Measurements from ENCODE around the gene FUZ.

The FUZ gene

DNA sequence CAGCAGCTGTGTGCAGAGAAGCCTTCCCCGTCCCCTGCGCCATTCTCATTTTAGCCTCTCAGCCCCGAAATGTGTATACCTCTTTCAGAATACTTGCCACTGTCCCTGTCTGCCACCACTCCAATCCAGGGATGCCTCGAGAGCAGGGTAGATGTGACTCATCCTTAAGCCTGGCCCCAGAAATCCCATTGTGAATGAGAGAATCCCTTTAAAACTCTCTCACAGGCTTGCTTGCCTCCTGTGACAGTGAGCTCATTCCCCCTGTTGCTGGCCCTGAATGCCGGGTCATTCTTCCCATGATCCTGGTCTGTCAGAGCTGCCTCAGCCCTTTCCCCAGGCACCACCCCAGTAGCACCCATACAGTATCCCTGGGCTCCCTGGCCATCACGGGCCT lies 36.7 kb downstream of the FUZ start:
- DNase-seq: no peak

DNA sequence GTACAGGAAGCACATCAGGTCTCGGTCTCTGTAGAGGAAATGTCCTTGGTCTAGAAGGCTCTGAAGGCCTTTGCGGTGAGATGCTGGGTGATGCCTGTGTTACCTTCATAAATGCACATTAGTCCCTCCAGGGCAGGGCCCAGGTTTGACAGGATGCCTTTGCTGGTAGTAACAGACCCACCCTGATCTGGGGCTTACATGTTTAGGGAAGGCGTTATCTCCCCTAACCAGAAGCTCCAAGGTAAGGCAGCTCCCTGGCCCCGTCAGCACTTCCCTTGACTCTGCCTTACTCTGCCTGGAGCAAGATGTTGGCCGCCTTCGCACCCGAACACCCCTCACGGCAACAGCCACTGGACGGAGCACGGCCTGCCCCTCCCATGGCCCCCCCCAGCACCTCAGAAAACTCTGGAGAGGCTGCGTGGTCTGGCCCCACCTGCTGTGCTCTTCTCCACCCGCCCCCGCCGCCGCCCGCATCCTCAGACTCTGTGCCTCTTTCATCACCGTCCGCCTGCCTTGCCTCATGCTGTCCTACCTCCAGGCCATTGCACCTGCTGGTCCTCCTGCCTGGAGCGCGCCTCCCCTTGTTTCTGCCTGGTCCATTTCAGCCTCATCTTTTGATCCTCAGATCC lies 37.2 kb downstream of the FUZ start:
- no peak for DNase-seq

DNA sequence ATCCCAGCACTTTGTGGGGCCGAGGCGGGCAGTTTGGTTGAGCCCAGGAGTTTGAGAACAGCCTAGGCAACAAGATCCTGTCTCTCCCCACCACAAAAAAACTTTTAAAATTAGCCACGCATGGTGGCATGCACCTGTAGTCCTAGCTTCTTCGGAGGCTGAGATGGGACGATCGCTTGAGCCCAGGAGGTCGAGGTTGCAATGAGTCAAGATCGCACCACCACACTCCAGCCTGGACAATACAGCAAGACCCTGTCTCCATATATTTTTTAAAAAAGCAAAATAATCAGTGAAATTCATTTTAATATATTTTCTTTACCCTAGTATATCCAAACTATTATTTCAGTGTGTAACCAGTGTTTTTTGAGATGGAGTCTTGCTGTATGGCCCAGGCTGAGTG lies 38.1 kb downstream of the FUZ start:
- no peak for DNase-seq

DNA sequence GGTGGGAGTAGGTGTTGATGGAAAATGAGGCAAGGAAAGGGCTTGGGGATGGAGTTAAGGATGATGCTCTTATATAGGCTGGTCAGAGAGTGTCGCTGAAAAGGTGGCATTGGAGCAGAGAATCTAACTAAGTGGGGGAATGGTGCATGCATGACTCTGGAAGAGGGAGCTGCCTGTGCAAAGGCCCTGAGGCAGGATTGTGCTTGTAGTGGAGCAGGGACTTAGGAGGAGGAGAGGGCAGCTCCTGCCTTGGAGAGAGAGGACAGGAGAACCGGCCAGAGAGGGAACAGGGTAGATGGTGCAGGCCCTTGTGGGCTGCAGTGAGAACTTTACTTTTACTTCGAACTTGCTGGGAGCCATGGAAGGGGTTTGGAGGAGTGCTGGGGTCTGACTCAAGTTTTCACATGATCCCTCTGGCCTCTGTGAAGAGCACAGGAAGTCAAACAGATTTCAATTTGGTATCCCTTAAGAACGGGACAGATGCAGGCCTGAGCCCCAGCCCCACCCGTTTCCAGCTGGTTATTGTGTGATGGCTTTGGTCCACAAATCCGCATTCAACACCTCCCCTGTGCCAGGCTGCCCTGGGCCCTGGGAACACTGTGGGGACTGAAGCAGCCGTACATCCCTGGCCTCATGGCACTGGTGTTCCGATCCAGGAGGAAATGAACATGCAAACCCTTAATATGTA lies 39.3 kb downstream of the FUZ start:
- DNase-seq: no peak

DNA sequence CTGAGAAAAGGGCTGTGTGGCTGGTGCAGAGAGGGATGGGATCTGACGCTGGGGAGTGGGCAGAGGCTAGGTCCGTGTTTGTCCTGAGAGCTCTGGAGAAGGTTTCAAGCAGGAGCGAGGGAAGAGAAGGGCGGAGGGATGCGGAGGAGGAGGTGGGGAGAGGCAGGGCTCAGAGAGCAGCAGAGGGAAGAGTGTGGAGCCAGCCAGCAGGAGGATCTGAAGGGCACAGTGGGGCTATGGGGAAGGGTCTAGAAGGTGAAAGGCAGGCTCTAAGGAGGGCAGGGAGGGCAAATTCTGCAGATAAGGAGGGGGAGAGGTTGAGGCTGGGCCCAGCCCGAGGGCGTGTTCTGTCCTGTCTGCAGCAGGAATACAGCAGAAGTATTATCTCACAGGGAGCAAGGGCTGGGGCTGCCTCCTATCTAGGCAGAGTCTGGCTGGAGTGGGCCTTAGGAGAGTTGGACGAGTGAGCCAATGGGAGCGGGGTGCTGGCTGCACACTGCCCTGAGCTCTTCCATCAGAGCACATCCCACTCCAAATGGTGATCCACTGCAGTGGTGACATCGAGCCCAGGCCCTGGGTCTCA lies 40.2 kb downstream of the FUZ start:
- DNase-seq: no peak

DNA sequence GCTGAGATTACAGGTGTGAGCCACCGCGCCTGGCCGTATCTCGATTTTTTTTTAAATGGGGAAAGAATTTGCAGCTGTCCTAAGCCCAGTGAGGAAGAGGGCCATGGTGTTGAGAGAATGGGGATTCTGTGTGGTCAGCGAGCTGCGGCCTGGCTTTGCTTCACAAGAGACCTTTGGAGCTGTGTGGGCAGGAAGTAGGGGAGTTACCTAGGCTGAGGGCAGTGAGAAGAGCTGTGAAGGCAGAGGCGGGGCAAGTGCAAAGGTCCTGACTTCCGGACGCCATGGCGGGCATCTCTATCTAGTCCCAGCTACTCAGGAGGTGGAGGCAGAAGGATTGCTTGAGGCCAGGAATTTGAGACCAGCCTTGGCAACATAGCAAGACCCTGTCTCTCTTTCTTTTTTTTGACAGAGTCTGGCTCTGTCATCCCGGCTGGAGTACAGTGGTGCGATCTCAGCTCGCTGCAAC lies 41.4 kb downstream of the FUZ start:
- no peak for DNase-seq

DNA sequence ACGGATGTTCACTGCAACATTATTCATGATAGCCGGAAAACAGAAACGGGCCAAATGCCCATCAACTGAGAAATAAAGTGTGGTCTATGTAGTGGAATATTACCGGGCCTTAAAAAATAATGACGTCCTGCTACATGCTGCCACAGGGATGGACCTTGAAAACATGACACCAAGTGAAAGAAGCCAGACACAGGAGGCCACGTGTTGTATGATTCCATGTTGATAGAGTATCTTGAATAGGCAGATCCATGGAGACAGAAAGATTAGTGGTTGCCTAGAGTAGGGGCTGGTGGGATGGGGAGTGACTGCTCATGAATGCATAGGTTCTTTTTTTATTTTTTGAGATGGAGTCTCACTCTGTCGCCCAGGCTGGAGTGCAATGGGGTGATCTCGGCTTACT lies 42.6 kb downstream of the FUZ start:
- DNase-seq: no peak

DNA sequence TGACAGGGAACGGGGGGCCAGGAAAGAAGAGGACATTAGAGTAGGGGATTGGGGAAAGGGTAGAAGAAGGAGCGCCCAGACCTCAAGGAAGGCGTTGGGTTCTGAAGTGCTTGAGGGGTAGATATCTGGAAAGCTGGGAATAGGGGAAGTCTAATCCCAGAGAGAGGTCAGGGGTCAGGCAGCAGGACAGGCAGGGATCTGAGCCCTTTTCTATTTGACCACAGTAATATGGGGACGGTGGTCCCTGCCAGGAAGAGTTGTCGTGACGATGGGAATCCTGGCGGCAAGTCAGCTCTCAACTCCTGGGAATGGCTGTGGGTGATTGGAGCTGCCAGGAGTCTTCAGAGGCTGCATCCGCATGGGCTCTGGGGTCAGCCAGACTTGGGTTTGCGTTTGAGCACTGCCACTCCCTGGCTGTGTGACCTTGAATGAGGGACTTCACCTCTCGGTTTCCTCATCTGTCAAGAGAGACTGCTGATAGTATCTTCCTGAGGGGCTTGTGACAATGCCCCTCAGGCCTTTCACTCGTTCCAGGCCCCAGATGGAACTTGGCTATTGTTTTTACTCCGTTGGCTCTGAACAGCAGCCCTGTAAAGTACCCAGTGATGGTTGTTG lies 45.0 kb downstream of the FUZ start:
- DNase-seq: no peak

DNA sequence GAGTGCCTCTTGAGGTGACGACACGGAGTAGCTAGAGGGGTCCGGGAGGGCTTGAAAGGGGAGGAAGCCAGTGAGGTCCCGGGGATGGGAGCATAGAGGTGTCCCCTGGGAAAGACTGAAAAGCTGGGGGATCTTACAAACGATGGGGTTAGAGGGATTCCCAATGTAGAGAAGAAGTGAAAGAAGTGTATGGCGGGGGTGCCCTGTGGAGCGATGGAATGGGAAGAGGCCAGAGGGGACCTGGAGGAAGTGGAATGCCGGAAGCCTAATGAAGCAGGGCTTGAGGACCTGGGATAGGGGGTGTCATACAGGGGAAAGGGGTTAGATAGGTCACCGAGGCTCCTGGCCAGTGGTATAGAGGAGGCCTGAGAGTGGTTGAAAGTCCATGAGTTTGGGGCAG lies 45.7 kb downstream of the FUZ start:
- DNase-seq: peak in 1 of 3 experiments; percentile 20

DNA sequence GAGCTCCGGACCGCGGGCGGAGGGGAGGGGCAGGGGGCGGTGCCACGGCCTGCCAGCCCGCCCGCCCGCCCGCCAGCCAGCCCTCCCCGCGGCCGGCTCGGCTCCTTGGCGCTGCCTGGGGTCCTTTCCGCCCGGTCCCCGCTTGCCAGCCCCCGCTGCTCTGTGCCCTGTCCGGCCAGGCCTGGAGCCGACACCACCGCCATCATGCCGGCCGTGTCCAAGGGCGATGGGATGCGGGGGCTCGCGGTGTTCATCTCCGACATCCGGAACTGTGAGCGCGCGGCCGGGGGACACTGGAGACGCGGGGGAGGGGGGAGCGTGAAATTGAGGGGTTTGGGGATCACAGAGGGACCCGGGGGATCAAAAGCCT lies 46.2 kb downstream of the FUZ start, which contains the start of gene AP2A1:
Gene AP2A1 (plus strand): TSS at position 72 of the 370 bp plus-strand sequence. CDS start 133 bp downstream, at position 205.
- no peak for DNase-seq

DNA sequence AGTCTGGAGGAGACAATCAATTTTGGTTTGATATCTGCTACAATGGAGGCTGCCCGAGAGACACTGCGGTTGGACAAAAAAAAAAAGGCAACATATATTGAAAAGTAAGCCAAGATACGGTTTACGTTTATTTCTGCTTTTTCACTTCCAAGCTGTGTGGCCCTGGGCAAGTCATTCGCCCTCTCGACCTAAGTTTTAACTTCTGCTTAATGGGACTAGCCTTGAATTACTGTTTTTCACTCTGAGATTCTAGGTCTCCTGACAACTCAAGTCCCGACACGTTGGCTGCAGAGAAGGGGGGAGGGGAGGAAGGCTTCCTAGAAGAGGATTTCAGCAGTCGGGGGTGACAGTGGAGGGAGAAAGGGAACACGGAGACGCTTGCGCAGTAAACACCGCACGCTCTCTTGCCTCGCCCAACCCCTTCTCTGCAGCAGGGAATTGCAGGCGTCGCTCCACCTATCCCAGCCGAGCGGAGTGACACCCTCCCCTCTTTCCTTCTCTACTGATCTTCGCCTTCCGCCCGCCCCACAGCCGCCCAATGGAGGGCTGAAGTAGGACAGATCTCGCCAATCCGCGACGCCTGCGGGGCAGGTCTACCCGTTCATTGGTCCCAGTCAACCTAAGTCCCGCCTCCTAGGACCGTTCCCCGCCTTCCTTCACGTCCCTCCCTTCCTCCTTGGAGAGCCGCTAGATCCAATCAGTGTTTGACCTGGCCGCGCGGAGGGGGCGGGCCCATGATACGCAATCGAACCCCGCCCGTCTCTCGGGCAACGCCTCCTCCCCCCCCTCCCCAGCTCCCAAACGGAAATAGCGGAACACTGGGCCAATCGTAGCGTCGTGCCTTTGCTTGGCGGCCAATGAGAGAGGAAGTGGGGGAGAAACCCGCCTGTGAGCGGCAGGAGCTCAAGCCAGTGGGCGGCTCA lies 46.8 kb downstream of the FUZ start:
- DNase-seq: peak; percentile 98 to 100 (median 100)

DNA sequence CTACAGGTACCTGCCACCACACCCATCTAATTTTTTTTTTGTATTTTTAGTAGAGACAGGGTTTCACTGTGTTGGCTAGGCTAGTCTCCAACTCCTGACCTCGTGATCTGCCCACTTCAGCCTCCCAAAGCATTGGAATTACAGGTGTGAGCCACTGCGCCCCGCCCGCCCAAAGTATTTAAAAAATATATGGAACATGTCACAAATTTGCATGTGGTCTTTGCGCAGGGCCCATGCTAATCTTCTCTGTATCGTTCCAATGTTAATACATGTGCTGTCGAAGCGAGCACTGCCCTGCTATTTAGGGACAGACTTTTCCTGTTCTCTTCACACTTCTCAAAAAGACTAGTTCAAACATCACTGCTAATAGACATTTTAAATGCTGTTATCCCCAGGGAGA lies 48.8 kb downstream of the FUZ start:
- DNase-seq: no peak

DNA sequence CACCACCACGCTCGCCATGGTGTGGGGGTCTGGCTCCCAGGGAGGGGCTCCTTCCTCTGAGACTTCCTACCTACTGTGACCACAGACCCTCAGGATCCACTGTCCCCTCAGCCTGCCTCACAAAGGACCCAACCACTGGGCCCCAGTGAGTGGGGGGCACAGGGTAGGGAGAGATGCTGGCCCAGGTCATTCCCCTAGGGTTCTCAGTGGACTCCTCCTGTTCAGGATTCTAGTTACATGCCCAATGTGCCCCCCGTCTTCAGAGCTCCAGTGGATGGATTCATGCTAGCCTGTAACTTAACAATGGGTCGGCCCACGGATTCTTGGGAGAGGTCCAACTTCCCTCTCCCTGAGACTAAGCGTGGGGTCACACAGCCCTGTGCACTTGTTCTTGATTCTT lies 49.9 kb downstream of the FUZ start, which contains the start of gene TSKS:
Gene TSKS (minus strand): TSS at position 77 of the 400 bp plus-strand sequence. CDS start 59 bp downstream, at position 18.
- no peak for DNase-seq

DNA sequence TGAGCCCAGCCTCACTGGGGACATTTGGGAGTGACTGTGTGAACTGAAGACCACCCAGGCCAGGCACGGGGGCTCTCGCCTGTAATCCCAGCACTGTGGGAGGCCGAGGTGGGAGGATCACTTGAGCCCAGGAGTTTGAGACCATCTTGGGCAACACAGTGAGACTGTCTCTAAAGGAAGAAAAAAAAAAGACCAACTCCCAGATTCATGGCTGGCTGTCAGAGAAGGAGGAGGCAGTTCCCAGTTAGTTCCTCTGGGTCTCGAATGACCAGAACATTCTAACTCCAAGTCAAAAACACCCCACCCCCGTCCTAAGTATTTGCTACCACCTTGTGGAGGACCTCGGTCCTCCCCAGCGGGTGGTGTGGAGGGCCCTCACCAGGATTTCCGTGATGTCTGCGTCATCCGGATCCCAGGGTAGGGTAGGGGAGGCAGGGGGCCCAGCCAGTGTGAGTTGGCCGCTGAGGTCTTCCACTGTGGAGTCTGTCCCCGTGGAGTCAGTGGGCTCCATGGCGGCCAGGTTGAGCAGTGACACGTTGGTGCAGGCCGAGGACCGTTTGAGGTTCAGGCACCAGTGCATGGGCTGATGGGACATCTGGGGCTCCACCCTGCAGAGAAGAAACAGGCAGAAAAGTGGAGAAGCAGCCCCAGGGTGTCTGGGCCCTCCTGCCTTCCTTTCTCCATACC lies 51.3 kb downstream of the FUZ start:
- no peak for DNase-seq

DNA sequence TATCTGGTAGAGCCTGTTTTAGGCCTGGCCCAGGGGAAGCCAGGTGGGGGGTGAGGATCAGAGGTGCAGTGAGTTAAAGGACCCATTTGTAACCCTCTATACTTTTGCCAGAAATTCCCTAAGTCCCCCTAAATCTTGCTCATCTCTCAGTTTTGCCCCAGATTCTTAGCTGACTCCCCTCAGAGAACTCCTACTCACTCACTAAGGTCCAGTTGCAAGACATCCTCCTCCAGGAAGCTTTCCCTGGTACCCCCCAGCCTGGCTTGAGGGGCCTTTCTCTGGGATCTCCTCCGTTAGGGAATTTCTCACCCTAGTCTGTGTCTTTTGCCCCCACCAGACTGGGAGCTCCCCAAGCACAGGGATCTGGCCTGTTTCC lies 51.9 kb downstream of the FUZ start:
- DNase-seq: no peak

DNA sequence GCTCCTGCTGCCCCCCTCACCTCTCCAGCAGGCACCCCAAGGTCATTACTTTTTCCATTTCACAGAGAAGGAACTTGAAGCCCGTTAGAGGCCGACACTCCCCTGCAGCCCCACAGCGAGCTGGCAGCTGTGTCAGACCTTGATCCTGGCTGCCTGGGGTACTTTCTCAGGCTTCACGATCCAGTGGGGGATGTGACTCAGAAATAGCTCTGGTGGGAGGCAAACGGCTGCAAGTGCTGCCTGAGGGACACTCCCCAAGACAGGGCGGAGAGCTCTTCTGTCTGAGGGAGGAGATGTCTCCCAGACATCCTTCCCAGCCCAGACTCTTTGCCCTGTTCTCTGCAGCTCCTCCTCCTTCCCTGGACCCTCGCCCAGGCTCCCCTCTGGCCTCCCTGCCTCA lies 54.8 kb downstream of the FUZ start:
- DNase-seq: no peak
